Fibroblast of villous mesenchyme (primary cell): ENCODE results near the gene SS18L1. TPM values are rescaled to one million over a fixed set of nuclear protein-coding genes. Genes with fewer than 3 reads are reported as not detected.

Source experiments
- DNase-seq: peaks from one replicate; pipeline ENCODE4 v3.0.0-alpha.2; 2010; ENCODE audit warnings: low read depth
- H3K4me3 ChIP-seq: 2 replicates; pipeline ENCODE4 v1.5.1; 2011; ENCODE audit warnings: low read depth, mild to moderate bottlenecking, low read length
- CTCF ChIP-seq: IDR thresholded peaks from 2 replicates; pipeline ENCODE4 v1.5.1; 2012; ENCODE audit warnings: low read depth, mild to moderate bottlenecking, low read length; ENCODE audit not compliant: insufficient read depth
- total RNA-seq: library from RNA; depleted of rRNA; stranded (reverse); fragments of >200 nt; gene quantifications from 2 replicates; pipeline ENCODE4 v1.2.3, GENCODE V29; 2012

The SS18L1 gene
- total RNA-seq, 1 donor: 14.2 TPM

GRCh38 chr20:62120365-62120762, 23.2 kb upstream of the SS18L1 start:
- TF ChIP-seq CTCF: no peak
- DNase-seq: no peak
- no peak overlapping the region for H3K4me3 ChIP-seq

- peak; percentile 80 for DNase-seq
- TF ChIP-seq CTCF: no peak
- H3K4me3 ChIP-seq: peak overlapping the region; percentile 70
Measured at GRCh38 chr20:62120990-62121775, 22.4 kb upstream of the SS18L1 start.

GRCh38 chr20:62121776-62122653, 21.6 kb upstream of the SS18L1 start, which contains the start of gene LSM14B:
LSM14B (plus strand) TSS chr20:62122475; CDS start chr20:62122667, 192 bp downstream.
- peak; percentile 98 for DNase-seq
- TF ChIP-seq CTCF: no peak

GRCh38 chr20:62122654-62123449, 20.7 kb upstream of the SS18L1 start:
- peak; percentile 39 for DNase-seq
- peak overlapping the region; percentile 77 for H3K4me3 ChIP-seq
- no peak for TF ChIP-seq CTCF

More at GRCh38 chr20:62121776-62122653, 21.6 kb upstream of the SS18L1 start, which contains the start of gene LSM14B:
- H3K4me3 ChIP-seq: peak within 1 kb of the TSS; percentile 77

GRCh38 chr20:62123450-62124118, 20.0 kb upstream of the SS18L1 start:
- H3K4me3 ChIP-seq: peak overlapping the region; percentile 77
- peak; percentile 68 for DNase-seq
- peak; percentile 23 for TF ChIP-seq CTCF

GRCh38 chr20:62126141-62126540, 17.4 kb upstream of the SS18L1 start:
- no peak for TF ChIP-seq CTCF
- no peak overlapping the region for H3K4me3 ChIP-seq
- no peak for DNase-seq
